Colonic mucosa (tissue), 4 donors: Measurements from ENCODE around the gene B3GALT6. TPM values are rescaled to one million over a fixed set of nuclear protein-coding genes. Genes with fewer than 3 reads are reported as not detected.

Experiments
- DNase-seq: peaks from one replicate; pipeline ENCODE4 v3.0.0-alpha.2; 2020
- H3K27ac ChIP-seq: fragments of 200-600 bp; one replicate; pipeline ENCODE4 v1.8.0; 2021
- H3K27me3 ChIP-seq: fragments of 200-600 bp; one replicate; pipeline ENCODE4 v1.8.0; 2021
- H3K36me3 ChIP-seq: fragments of 200-600 bp; one replicate; pipeline ENCODE4 v1.8.0; 2021
- H3K4me1 ChIP-seq: fragments of 200-600 bp; one replicate; pipeline ENCODE4 v1.8.0; 2021; ENCODE audit warnings: mild to moderate bottlenecking
- H3K4me3 ChIP-seq: fragments of 200-600 bp; one replicate; pipeline ENCODE4 v1.8.0; 2021
- H3K9ac ChIP-seq, 2 donors: one replicate each; pipeline ENCODE4 v1.7.0; 2013; ENCODE audit warnings: control low read depth in 2 of 2, low read depth in 2 of 2, low read length in 2 of 2
- H3K9me3 ChIP-seq: fragments of 200-600 bp; one replicate; pipeline ENCODE4 v1.8.0; 2021
- intact Hi-C: fragments of 100-400 bp; cut with DNase I; formaldehyde crosslinking; loops from one replicate; pipeline ENCODE4 v1.14.1; 2022
- total RNA-seq, 2 donors: library from RNA; stranded (reverse); fragmentation: NEBNext Ultra II Directional in 1 of 2; extraction: Animal tissue kit (Norgen Biotek cat#: 25700) in 1 of 2; gene quantifications; one replicate each; pipeline ENCODE4 v1.2.1, GENCODE V29; 2021
- TF ChIP-seq, protein P1 (sequence below): fragments of 200-600 bp; IDR thresholded peaks from one replicate; pipeline ENCODE4 v1.8.0; 2022; ENCODE audit warnings: antibody characterized with exemption, mild to moderate bottlenecking
- donor health status: healthy.
- donor health status: DM: no; HTN: no; CAD: no.
- donor health status: DM: no; HTN: no; CAD: no.

B3GALT6 gene
- total RNA-seq, 2 donors from 2014 or later, result 8.0 to 12.0 TPM

DNA sequence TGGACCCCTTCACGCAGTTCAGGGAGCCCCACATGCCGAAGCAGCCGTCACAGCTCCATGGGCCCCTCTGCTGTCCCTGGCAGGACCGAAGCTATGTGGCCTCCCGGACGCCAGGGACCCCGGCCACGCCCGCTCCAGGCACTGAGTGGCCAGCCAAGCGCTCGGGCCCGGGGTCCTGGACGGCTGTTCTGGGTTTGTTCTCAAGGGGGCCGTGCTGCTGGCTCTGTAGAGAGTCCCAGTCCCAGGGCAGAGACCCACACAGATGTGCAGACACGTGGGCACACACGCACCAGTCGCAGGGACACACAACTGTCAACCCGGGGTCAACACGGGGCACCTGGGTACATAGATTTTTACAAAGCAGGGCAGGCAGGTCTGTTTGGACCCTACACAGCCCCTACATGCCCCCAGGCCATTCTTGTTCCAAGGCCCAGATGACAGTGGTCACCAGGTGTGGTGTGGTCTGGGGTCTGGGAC lies 6.7 kb downstream of the B3GALT6 start:
- TF ChIP-seq, protein P1, sequence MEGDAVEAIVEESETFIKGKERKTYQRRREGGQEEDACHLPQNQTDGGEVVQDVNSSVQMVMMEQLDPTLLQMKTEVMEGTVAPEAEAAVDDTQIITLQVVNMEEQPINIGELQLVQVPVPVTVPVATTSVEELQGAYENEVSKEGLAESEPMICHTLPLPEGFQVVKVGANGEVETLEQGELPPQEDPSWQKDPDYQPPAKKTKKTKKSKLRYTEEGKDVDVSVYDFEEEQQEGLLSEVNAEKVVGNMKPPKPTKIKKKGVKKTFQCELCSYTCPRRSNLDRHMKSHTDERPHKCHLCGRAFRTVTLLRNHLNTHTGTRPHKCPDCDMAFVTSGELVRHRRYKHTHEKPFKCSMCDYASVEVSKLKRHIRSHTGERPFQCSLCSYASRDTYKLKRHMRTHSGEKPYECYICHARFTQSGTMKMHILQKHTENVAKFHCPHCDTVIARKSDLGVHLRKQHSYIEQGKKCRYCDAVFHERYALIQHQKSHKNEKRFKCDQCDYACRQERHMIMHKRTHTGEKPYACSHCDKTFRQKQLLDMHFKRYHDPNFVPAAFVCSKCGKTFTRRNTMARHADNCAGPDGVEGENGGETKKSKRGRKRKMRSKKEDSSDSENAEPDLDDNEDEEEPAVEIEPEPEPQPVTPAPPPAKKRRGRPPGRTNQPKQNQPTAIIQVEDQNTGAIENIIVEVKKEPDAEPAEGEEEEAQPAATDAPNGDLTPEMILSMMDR, result no peak
- Histone ChIP-seq H3K4me1 (peaks cover 8% of the 10 kb centered on the region), H3K9me3 (no peaks in the 10 kb centered on the region), H3K9ac (no peak overlapping the region), H3K36me3 (no peaks in the 10 kb centered on the region), H3K4me3 (no peak overlapping the region), H3K27me3 (peaks cover 31% of the 10 kb centered on the region), H3K27ac (no peak overlapping the region)
- intact Hi-C loops, result no loop called here
- no peak for DNase-seq

DNA sequence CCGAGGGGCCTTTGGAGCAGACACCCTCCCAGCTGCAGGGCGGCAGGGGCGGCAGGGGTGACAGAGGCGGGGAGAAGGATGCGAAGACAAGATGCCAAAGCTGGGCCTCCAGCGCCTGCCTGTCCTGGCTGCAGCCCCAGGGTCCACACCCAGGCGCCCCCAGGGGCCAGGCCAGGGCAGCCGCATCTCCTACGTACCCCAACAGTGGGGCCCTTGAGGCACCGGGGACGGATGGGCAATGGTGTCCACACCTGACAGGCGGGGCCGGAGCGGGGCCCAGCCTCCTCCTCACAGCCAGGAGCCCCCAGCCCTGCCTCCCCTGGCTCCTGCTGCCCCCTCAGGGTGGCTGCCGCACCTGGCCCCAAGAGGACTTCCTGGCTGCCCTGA lies 7.2 kb downstream of the B3GALT6 start:
- intact Hi-C loops, result no loop called here
- no peak for DNase-seq
- Histone ChIP-seq H3K27ac (no peak overlapping the region), H3K4me3 (no peak overlapping the region), H3K9me3 (no peaks in the 10 kb centered on the region), H3K36me3 (no peaks in the 10 kb centered on the region), H3K4me1 (peaks cover 8% of the 10 kb centered on the region), H3K27me3 (peaks cover 31% of the 10 kb centered on the region), H3K9ac (no peak overlapping the region)
- TF ChIP-seq, protein P1, result no peak

DNA sequence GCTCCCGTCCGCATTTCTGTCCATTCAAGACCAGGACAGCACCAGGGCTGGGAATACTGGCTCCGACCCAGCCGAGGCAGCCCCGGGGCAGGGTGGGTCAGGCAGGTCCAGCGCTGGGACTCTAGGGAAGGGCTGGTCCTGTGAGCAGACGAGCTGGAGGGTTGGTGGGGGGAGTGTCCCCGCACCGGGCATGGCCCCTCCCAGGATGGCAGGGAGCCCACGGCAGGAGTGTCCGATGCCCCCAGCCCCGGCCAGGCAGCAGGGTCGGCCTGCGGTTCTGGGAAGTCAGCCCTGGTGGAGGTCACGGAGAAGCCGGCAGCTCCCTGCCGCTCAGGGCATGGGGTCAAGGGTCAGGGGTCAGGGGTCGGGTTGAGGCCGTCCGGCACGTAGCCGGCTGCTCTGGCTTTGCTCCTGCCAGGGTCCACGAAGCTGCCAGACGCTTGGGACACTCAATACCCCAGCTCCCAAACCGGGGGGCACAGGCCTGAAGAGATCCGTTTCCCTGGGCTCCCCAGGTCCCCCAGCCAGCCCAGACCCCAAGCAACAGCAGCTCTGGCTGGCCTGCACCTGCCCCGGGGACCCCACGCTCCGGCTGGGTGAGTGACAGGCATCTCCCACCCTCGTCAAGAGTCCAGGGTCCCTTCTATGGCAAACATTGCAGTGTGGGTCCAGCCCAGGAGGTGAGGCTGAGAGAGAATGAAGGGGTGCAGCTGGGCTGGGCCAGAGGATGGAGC lies 7.7 kb downstream of the B3GALT6 start:
- no peak for DNase-seq
- intact Hi-C loops, result no loop called here
- TF ChIP-seq, protein P1, result no peak
- no peak overlapping the region for H3K4me3 ChIP-seq
- H3K9me3 ChIP-seq, result no peaks in the 10 kb centered on the region
- peaks cover 8% of the 10 kb centered on the region for H3K4me1 ChIP-seq
- H3K27me3 ChIP-seq, result peaks cover 31% of the 10 kb centered on the region
- no peaks in the 10 kb centered on the region for H3K36me3 ChIP-seq
- no peak overlapping the region for H3K9ac ChIP-seq
- no peak overlapping the region for H3K27ac ChIP-seq

DNA sequence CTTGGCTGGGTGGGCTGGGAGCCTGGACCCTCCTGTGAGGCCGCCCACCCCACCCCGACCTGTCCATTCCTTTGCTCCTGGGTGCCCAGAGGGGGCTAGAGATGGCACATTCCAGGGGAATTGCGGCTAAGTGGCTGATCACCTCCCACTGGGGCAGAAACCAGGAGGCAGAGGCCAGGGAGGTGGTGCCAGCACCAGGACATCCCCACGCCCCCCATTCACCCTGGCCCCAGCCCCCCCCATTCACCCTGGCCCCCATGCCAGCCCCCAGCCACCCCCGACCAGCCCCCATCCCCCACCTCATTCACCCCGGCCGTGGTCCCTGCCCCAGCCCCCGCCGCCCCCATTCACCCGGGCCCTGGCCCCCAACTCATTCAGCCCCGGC lies 8.3 kb downstream of the B3GALT6 start:
- intact Hi-C loops, result no loop called here
- Histone ChIP-seq H3K4me1 (peaks cover 8% of the 10 kb centered on the region), H3K36me3 (no peaks in the 10 kb centered on the region), H3K27me3 (peaks cover 32% of the 10 kb centered on the region), H3K27ac (no peak overlapping the region), H3K9ac (no peak overlapping the region), H3K4me3 (no peak overlapping the region), H3K9me3 (no peaks in the 10 kb centered on the region)
- TF ChIP-seq, protein P1, result no peak
- DNase-seq, result no peak

DNA sequence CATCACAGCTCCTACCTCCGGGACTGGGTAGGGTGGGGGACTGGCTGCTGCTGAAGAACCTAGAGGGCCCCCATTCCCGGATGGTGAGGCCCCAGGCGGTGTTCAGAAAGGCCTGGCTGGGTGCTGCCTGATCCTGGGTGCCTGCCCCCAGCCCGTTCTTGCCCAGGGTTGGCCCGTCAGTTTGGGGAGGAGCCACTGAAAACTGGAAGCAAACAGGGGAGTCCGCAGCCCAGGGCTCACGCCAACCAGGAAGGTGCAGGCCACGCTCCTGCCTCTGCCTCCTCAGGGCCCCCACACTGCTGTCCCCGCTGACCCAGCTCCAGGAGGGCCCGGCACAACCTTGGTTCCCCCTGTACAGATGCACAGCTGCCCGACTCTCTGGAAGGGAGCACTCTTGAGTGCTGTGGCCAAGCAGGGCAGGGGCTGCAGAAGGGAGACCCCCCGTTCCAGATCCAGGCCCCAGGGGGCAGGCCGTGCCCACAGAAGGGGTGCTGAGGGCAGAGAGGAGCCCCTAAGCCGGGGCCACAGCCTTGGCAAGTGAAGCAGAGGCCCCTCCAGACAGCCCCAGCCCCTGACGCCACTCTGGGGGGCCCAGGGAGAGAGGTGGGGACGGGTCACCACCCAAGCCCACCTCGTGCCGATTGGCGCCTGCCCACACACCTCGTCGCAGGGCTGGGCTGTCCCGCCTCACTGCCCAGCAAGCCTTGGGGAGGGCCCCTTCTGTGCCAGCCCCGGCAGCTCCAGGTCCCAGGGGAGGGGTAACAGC lies 9.0 kb downstream of the B3GALT6 start:
- no peaks in the 10 kb centered on the region for H3K36me3 ChIP-seq
- intact Hi-C loops, result no loop called here
- DNase-seq, result no peak
- H3K4me3 ChIP-seq, result no peak overlapping the region
- H3K4me1 ChIP-seq, result peaks cover 8% of the 10 kb centered on the region
- H3K27me3 ChIP-seq, result peaks cover 38% of the 10 kb centered on the region
- TF ChIP-seq, protein P1, result no peak
- no peak overlapping the region for H3K9ac ChIP-seq
- H3K27ac ChIP-seq, result no peak overlapping the region
- H3K9me3 ChIP-seq, result no peaks in the 10 kb centered on the region
